HepG2 (cell line): Measurements from ENCODE around the gene FGD2. TPM values are rescaled to one million over a fixed set of nuclear protein-coding genes. Genes with fewer than 3 reads are reported as not detected.

Experiments
- ATRX ChIP-seq: sonication (generic); formaldehyde crosslinking; IDR thresholded peaks from 2 replicates; pipeline ENCODE4 v1.4.0; 2020; ENCODE audit warnings: missing genetic modification reagents, borderline replicate concordance
- ELF4 ChIP-seq: sonication (generic); formaldehyde crosslinking; IDR thresholded peaks from 2 replicates; pipeline ENCODE4 v1.5.0; 2020; ENCODE audit warnings: missing genetic modification reagents, mild to moderate bottlenecking, moderate library complexity, borderline replicate concordance
- HDAC1 ChIP-seq: sonication (generic); formaldehyde crosslinking; IDR thresholded peaks from 2 replicates; pipeline ENCODE4 v1.5.1; 2020; ENCODE audit warnings: mild to moderate bottlenecking, missing genetic modification reagents
- JUN ChIP-seq: sonication (generic); formaldehyde crosslinking; IDR thresholded peaks from 2 replicates; pipeline ENCODE4 v1.4.0; 2020; ENCODE audit warnings: mild to moderate bottlenecking, missing genetic modification reagents
- NFKB2 ChIP-seq: sonication (generic); formaldehyde crosslinking; IDR thresholded peaks from 2 replicates; pipeline ENCODE4 v1.4.0; 2020; ENCODE audit warnings: missing genetic modification reagents, borderline replicate concordance
- REL ChIP-seq: sonication (generic); formaldehyde crosslinking; conservative IDR thresholded peaks from 2 replicates; pipeline ENCODE4 v1.8.0; 2022; ENCODE audit warnings: mild to moderate bottlenecking, missing genetic modification reagents, moderate library complexity
- TFDP1 ChIP-seq: IDR thresholded peaks from 2 replicates; pipeline ENCODE4 v1.6.1; 2016; ENCODE audit warnings: missing compliant biosample characterization, missing genetic modification reagents, borderline replicate concordance
- ZNF180 ChIP-seq: sonication (generic); formaldehyde crosslinking; IDR thresholded peaks from 2 replicates; pipeline ENCODE4 v1.4.0; 2020; ENCODE audit warnings: low read depth, missing genetic modification reagents, borderline replicate concordance
- ZNF292 ChIP-seq: sonication (generic); formaldehyde crosslinking; IDR thresholded peaks from 2 replicates; pipeline ENCODE4 v1.8.1; 2022; ENCODE audit warnings: mild to moderate bottlenecking, low read depth, missing genetic modification reagents, borderline replicate concordance
- ZNF484 ChIP-seq: sonication (generic); formaldehyde crosslinking; IDR thresholded peaks from 2 replicates; pipeline ENCODE4 v1.5.1; 2020; ENCODE audit warnings: mild to moderate bottlenecking, low read depth, missing genetic modification reagents, borderline replicate concordance
- polyA plus RNA-seq, 8 experiments: library from polyadenylated mRNA; depleted of rRNA in 3 of 8; stranded (reverse) in 7 of 8; unstranded in 1 of 8; fragments of >200 nt; fragmentation: Illumina TruSeq in 4 of 8; extraction: Trizol in 4 of 8; gene quantifications; 2 replicates each; pipeline versions ENCODE4 v1.2.1 to v1.2.3, GENCODE V29; 2011 to 2016; ENCODE audit warnings: low read depth in 4 of 8, missing spikeins in 1 of 8, mixed read lengths in 1 of 8; ENCODE audit not compliant: insufficient read depth in 1 of 8
- total RNA-seq, 5 experiments: library from RNA; depleted of rRNA; stranded (reverse); fragments of >200 nt; fragmentation: Illumina TruSeq; extraction: Trizol; gene quantifications; 2 replicates each; pipeline ENCODE4 v1.2.3, GENCODE V29; 2016; ENCODE audit warnings: low read depth in 1 of 5
- TF ChIP-seq, protein P1 (sequence below): sonication (generic); formaldehyde crosslinking; IDR thresholded peaks from 2 replicates; pipeline ENCODE4 v1.5.0; 2020; ENCODE audit warnings: mild to moderate bottlenecking, missing genetic modification reagents
- TF ChIP-seq, protein P2 (sequence below): sonication (generic); formaldehyde crosslinking; IDR thresholded peaks from 2 replicates; pipeline ENCODE4 v1.4.0; 2020; ENCODE audit warnings: missing genetic modification reagents
- TF ChIP-seq, protein P3 (sequence below): sonication (generic); formaldehyde crosslinking; IDR thresholded peaks from 2 replicates; pipeline ENCODE4 v1.5.1; 2020; ENCODE audit warnings: missing genetic modification reagents, mild to moderate bottlenecking, borderline replicate concordance
- TF ChIP-seq, protein P4 (sequence below): sonication (generic); formaldehyde crosslinking; conservative IDR thresholded peaks from 2 replicates; pipeline ENCODE4 v1.8.0; 2022; ENCODE audit warnings: low read depth, missing genetic modification reagents

The FGD2 gene
- total and polyA plus RNA-seq, 2 of the 13 experiments (the other 11 are each of a cell fraction or from before 2014, with no cell fraction given), result not detected

- TF ChIP-seq JUN (CRISPR knock-in tag), result peak; percentile 38; the same call in 1 of the 2 replicates
- peak; percentile 45; the same call in 1 of the 2 replicates for TF ChIP-seq HDAC1 (CRISPR knock-in tag)
- TF ChIP-seq ZNF180, result no peak
- no peak for TF ChIP-seq ELF4 (CRISPR knock-in tag)
- TF ChIP-seq ATRX (CRISPR knock-in tag), result no peak
- TF ChIP-seq NFKB2 (CRISPR knock-in tag), result no peak; the same call in 1 of the 2 replicates
- TF ChIP-seq, protein P1, sequence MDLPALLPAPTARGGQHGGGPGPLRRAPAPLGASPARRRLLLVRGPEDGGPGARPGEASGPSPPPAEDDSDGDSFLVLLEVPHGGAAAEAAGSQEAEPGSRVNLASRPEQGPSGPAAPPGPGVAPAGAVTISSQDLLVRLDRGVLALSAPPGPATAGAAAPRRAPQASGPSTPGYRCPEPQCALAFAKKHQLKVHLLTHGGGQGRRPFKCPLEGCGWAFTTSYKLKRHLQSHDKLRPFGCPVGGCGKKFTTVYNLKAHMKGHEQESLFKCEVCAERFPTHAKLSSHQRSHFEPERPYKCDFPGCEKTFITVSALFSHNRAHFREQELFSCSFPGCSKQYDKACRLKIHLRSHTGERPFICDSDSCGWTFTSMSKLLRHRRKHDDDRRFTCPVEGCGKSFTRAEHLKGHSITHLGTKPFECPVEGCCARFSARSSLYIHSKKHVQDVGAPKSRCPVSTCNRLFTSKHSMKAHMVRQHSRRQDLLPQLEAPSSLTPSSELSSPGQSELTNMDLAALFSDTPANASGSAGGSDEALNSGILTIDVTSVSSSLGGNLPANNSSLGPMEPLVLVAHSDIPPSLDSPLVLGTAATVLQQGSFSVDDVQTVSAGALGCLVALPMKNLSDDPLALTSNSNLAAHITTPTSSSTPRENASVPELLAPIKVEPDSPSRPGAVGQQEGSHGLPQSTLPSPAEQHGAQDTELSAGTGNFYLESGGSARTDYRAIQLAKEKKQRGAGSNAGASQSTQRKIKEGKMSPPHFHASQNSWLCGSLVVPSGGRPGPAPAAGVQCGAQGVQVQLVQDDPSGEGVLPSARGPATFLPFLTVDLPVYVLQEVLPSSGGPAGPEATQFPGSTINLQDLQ, result no peak
- TF ChIP-seq, protein P2, sequence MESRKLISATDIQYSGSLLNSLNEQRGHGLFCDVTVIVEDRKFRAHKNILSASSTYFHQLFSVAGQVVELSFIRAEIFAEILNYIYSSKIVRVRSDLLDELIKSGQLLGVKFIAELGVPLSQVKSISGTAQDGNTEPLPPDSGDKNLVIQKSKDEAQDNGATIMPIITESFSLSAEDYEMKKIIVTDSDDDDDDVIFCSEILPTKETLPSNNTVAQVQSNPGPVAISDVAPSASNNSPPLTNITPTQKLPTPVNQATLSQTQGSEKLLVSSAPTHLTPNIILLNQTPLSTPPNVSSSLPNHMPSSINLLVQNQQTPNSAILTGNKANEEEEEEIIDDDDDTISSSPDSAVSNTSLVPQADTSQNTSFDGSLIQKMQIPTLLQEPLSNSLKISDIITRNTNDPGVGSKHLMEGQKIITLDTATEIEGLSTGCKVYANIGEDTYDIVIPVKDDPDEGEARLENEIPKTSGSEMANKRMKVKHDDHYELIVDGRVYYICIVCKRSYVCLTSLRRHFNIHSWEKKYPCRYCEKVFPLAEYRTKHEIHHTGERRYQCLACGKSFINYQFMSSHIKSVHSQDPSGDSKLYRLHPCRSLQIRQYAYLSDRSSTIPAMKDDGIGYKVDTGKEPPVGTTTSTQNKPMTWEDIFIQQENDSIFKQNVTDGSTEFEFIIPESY, result peak; percentile 64
- TF ChIP-seq, protein P3, sequence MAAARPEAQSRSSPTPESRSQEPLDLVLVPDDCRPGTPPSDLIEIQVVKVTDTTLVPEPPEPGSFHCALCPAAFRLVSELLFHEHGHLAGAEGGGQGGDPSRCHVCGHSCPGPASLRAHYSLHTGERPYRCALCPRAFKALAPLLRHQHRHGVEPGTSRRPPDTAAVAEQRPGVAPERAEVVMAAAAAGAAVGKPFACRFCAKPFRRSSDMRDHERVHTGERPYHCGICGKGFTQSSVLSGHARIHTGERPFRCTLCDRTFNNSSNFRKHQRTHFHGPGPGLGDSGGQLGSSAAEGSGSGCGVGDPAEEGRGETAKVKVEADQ (CRISPR knock-in tag), result no peak
- TF ChIP-seq, protein P4, sequence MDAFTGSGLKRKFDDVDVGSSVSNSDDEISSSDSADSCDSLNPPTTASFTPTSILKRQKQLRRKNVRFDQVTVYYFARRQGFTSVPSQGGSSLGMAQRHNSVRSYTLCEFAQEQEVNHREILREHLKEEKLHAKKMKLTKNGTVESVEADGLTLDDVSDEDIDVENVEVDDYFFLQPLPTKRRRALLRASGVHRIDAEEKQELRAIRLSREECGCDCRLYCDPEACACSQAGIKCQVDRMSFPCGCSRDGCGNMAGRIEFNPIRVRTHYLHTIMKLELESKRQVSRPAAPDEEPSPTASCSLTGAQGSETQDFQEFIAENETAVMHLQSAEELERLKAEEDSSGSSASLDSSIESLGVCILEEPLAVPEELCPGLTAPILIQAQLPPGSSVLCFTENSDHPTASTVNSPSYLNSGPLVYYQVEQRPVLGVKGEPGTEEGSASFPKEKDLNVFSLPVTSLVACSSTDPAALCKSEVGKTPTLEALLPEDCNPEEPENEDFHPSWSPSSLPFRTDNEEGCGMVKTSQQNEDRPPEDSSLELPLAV (CRISPR knock-in tag), result no peak
- TF ChIP-seq ZNF292 (CRISPR knock-in tag), result peak; percentile 62; the same call in 1 of the 2 replicates
- no peak for TF ChIP-seq ZNF484 (CRISPR knock-in tag)
- TF ChIP-seq TFDP1 (CRISPR knock-in tag), result 0 out of 2 replicates have a peak, but pooled peaks have one; percentile 9
- TF ChIP-seq REL (CRISPR knock-in tag), result no peak
Observed at GRCh38 chr6:37029249-37029971, 24.0 kb downstream of the FGD2 start (continued).
